CD4-positive, alpha-beta T cell (primary cell): ENCODE data around the gene C7orf57. TPM values are rescaled to one million over a fixed set of nuclear protein-coding genes. Genes with fewer than 3 reads are reported as not detected.

Experiments
- ATAC-seq: fragments of 200-7000 bp; cut with Tn5 transposase; one replicate; pipeline ENCODE4 v1.10.0; 2022; ENCODE audit warnings: mild to moderate bottlenecking; ENCODE audit not compliant: poor library complexity
- CTCF ChIA-PET: fragments of 350-600 bp; sonication (Branson Sonifier 250); formaldehyde crosslinking; loops from one replicate; lab custom pipeline; 2021; ENCODE audit warnings: antibody characterized with exemption, inconsistent platforms; lab: Charles Lee
- POLR2A ChIA-PET: fragments of 350-600 bp; sonication (Branson Sonifier 250); formaldehyde crosslinking; loops from one replicate; lab custom pipeline; 2021; ENCODE audit warnings: antibody characterized with exemption, inconsistent platforms; lab: Charles Lee
- DNase-seq, 14 experiments: peaks; one replicate each; pipeline ENCODE4 v3.0.0-alpha.2; 2013 to 2020; ENCODE audit warnings: mixed read lengths in 2 of 14
- H3K27ac ChIP-seq, 2 donors: one replicate each; pipeline versions ENCODE4 v1.5.1 to v1.7.0; 2013; ENCODE audit warnings: low read length in 2 of 2, low read depth in 1 of 2, mild to moderate bottlenecking in 1 of 2
- H3K27me3 ChIP-seq, 2 experiments: 1 replicate in 1 of 2; 2 replicates in 1 of 2; pipeline versions ENCODE4 v1.6.1 to v1.7.0; 2013; ENCODE audit warnings: low read length in 2 of 2, control low read depth in 1 of 2, mild to moderate bottlenecking in 1 of 2, moderate library complexity in 1 of 2; ENCODE audit not compliant: insufficient read depth in 2 of 2, control insufficient read depth in 1 of 2
- H3K36me3 ChIP-seq: one replicate; pipeline ENCODE4 v1.6.1; 2013; ENCODE audit warnings: low read length, control low read depth; ENCODE audit not compliant: insufficient read depth
- H3K4me1 ChIP-seq: one replicate; pipeline ENCODE4 v1.6.1; 2013; ENCODE audit warnings: low read length, control low read depth; ENCODE audit not compliant: insufficient read depth
- H3K4me3 ChIP-seq: one replicate; pipeline ENCODE4 v1.5.1; 2013; ENCODE audit warnings: mild to moderate bottlenecking, low read length, moderate library complexity
- H3K9me3 ChIP-seq, 2 experiments: 1 replicate in 1 of 2; 2 replicates in 1 of 2; pipeline versions ENCODE4 v1.6.1 to v1.7.0; 2013; ENCODE audit warnings: low read length in 2 of 2, mild to moderate bottlenecking in 2 of 2, control low read depth in 1 of 2, moderate library complexity in 1 of 2; ENCODE audit not compliant: control insufficient read depth in 1 of 2, insufficient read depth in 1 of 2
- H3K27ac Mint-ChIP-seq: one replicate; pipeline ENCODE4 v1.8.0; 2020; ENCODE audit warnings: mixed read lengths
- H3K27me3 Mint-ChIP-seq: one replicate; pipeline ENCODE4 v1.8.0; 2021; ENCODE audit warnings: mixed read lengths
- H3K36me3 Mint-ChIP-seq: one replicate; pipeline ENCODE4 v1.8.0; 2021; ENCODE audit warnings: low read depth, mixed read lengths
- H3K4me1 Mint-ChIP-seq: one replicate; pipeline ENCODE4 v1.8.0; 2021; ENCODE audit warnings: low read depth, mixed read lengths
- H3K4me3 Mint-ChIP-seq: one replicate; pipeline ENCODE4 v1.8.0; 2020; ENCODE audit warnings: mild to moderate bottlenecking, mixed read lengths
- H3K9me3 Mint-ChIP-seq: one replicate; pipeline ENCODE4 v1.8.0; 2020; ENCODE audit warnings: mixed read lengths
- intact Hi-C, 2 experiments: fragments of 100-400 bp; cut with DNase I in 1 of 2; cut with micrococcal nuclease in 1 of 2; formaldehyde crosslinking; loops; one replicate each; pipeline versions ENCODE4 v1.15.1 to v1.9.0; 2023 to 2025; cut with DNase I, micrococcal nuclease
- total RNA-seq, 174 experiments: library from RNA in 2 of 174; stranded (reverse) in 2 of 174; gene quantifications; one replicate each; pipeline ENCODE4 v1.2.3 and lab custom pipeline; 2021 to 2026
- TF ChIP-seq, protein P1 (sequence below): fragments of 200-600 bp; IDR thresholded peaks from one replicate; pipeline ENCODE4 v1.8.0; 2022; ENCODE audit warnings: antibody characterized with exemption, mild to moderate bottlenecking

Gene C7orf57
- total RNA-seq, 2 experiments from 2014 or later: 0.56 TPM; not detected in 1

DNA sequence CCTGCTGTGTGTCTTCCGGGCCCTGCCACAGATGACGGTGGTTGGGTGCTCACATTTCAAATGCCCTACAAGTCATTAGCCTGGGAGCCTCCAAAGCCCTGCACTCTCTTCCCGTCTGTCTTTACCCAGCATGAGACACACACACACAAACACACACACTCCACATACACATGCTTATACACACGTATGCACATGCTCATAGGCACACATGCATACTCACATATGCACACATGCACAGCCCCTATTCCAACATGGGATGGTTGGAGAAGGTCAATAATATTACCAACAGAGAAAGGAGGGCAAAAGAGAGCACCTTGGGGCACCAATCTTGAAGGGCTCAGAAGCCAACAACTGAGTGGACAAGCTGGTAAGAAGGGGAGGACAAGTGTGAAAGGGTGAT, 25.4 kb upstream of the C7orf57 start:
- intact Hi-C loops: loop anchor here in 1 of 2 experiments (5.0 kb wide), 1 partner anchor 318 kb away; no protein-coding TSS in a partner anchor
- H3K27me3 ChIP-seq: no peaks in the 10 kb centered on the region
- Mint-ChIP-seq H3K4me3 (no peak overlapping the region), H3K4me1 (no peaks in the 10 kb centered on the region), H3K27ac (no peak overlapping the region), H3K36me3 (no peaks in the 10 kb centered on the region), H3K9me3 (no peaks in the 10 kb centered on the region), H3K27me3 (peaks cover 9% of the 10 kb centered on the region)
- H3K27ac ChIP-seq: no peak overlapping the region
- POLR2A ChIA-PET: no interaction called here
- no peaks in the 10 kb centered on the region for H3K36me3 ChIP-seq
- CTCF ChIA-PET: no interaction called here
- TF ChIP-seq, protein P1, sequence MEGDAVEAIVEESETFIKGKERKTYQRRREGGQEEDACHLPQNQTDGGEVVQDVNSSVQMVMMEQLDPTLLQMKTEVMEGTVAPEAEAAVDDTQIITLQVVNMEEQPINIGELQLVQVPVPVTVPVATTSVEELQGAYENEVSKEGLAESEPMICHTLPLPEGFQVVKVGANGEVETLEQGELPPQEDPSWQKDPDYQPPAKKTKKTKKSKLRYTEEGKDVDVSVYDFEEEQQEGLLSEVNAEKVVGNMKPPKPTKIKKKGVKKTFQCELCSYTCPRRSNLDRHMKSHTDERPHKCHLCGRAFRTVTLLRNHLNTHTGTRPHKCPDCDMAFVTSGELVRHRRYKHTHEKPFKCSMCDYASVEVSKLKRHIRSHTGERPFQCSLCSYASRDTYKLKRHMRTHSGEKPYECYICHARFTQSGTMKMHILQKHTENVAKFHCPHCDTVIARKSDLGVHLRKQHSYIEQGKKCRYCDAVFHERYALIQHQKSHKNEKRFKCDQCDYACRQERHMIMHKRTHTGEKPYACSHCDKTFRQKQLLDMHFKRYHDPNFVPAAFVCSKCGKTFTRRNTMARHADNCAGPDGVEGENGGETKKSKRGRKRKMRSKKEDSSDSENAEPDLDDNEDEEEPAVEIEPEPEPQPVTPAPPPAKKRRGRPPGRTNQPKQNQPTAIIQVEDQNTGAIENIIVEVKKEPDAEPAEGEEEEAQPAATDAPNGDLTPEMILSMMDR: no peak
- DNase-seq (no peak), ATAC-seq (no peak)
- no peaks in the 10 kb centered on the region for H3K4me1 ChIP-seq
- H3K9me3 ChIP-seq: no peaks in the 10 kb centered on the region
- no peak overlapping the region for H3K4me3 ChIP-seq

DNA sequence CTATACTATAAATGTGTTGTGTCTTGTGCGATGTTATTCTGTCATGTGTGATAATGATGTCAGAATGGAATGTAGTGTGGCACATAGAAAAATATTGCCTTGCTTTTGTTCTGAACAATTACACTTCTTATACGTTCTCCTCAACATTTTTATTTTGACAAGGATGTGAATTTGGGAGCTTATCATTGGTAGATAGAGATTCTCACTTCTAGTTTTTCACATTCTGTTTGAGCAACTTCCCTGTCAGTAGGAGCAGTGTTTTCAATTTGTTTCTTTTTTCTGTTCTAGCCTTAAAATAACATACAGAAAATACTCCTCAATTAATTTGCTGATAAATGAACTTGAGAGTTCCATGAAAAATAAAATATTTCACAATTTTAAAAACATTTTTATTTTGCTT, 24.0 kb upstream of the C7orf57 start:
- no peak overlapping the region for H3K4me3 ChIP-seq
- no peak for DNase-seq

DNA sequence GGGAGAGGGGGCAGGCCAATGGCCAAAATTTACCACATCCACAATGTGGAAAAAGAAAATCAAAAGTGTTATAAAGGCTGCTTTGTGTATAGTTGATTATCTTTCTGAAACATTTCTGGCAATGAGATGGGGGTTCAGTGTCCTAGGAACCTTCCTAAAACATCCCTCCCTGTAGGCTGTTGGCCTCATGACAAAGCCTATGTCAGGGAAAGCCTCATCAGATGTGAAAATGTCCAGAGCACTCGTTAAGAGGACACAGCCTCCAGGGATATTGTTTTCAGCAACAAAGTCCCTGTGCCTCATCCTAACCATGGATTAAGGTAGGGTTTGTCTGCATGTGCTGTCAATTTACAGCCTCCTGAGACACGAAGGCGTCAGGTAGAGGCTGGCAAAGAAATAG, 23.4 kb upstream of the C7orf57 start:
- no peaks in the 10 kb centered on the region for H3K9me3 Mint-ChIP-seq
- H3K4me3 Mint-ChIP-seq: no peak overlapping the region
- Histone ChIP-seq H3K27ac (no peak overlapping the region), H3K36me3 (no peaks in the 10 kb centered on the region), H3K9me3 (no peaks in the 10 kb centered on the region), H3K27me3 (no peaks in the 10 kb centered on the region), H3K4me3 (no peak overlapping the region), H3K4me1 (no peaks in the 10 kb centered on the region)
- no peaks in the 10 kb centered on the region for H3K4me1 Mint-ChIP-seq
- ChIA-PET CTCF (interaction anchor here (0.7 kb wide), 1 partner anchor 20 kb away, joined by 3 read pairs; no protein-coding TSS in a partner anchor), POLR2A (no interaction called here)
- DNase-seq (no peak), ATAC-seq (no peak)
- intact Hi-C loops: loop anchor here in 1 of 2 experiments (5.0 kb wide), 1 partner anchor 320 kb away; no protein-coding TSS in a partner anchor
- peaks cover 19% of the 10 kb centered on the region for H3K27me3 Mint-ChIP-seq
- TF ChIP-seq, protein P1: no peak
- no peaks in the 10 kb centered on the region for H3K36me3 Mint-ChIP-seq
- H3K27ac Mint-ChIP-seq: no peak overlapping the region

More for the DNA sequence above, 24.0 kb upstream of the C7orf57 start:
- intact Hi-C loops: loop anchor here in 1 of 2 experiments (5.0 kb wide), 1 partner anchor 319 kb away; no protein-coding TSS in a partner anchor
- TF ChIP-seq, protein P1: no peak
- no peaks in the 10 kb centered on the region for H3K36me3 ChIP-seq
- no peak overlapping the region for H3K4me3 Mint-ChIP-seq
- H3K4me1 Mint-ChIP-seq: no peaks in the 10 kb centered on the region
- ChIA-PET CTCF (no interaction called here), POLR2A (no interaction called here)
- H3K27ac Mint-ChIP-seq: no peak overlapping the region
- H3K36me3 Mint-ChIP-seq: no peaks in the 10 kb centered on the region
- H3K27me3 Mint-ChIP-seq: peaks cover 14% of the 10 kb centered on the region
- H3K9me3 Mint-ChIP-seq: no peaks in the 10 kb centered on the region
- no peaks in the 10 kb centered on the region for H3K9me3 ChIP-seq
- ATAC-seq: no peak
- no peak overlapping the region for H3K27ac ChIP-seq
- H3K27me3 ChIP-seq: no peaks in the 10 kb centered on the region
- H3K4me1 ChIP-seq: no peaks in the 10 kb centered on the region
